HepG2 (cell line): ENCODE measurements around the gene GRAP. TPM values are rescaled to one million over a fixed set of nuclear protein-coding genes. Genes with fewer than 3 reads are reported as not detected.

Source experiments
- HDAC1 ChIP-seq: sonication (generic); formaldehyde crosslinking; IDR thresholded peaks from 2 replicates; pipeline ENCODE4 v1.5.1; 2020; ENCODE audit warnings: mild to moderate bottlenecking, missing genetic modification reagents
- IRX3 ChIP-seq: sonication (generic); formaldehyde crosslinking; IDR thresholded peaks from 2 replicates; pipeline ENCODE4 v1.8.1; 2023; ENCODE audit warnings: mild to moderate bottlenecking, low read depth, missing genetic modification reagents, borderline replicate concordance
- NR1H2 ChIP-seq: sonication (generic); formaldehyde crosslinking; IDR thresholded peaks from 2 replicates; pipeline ENCODE4 v1.8.1; 2022; ENCODE audit warnings: low read depth, missing genetic modification reagents, borderline replicate concordance
- NR2F2 ChIP-seq: IDR thresholded peaks from 2 replicates; pipeline ENCODE4 v1.6.1; 2012; ENCODE audit warnings: low read depth, inconsistent platforms, borderline replicate concordance
- PHB2 ChIP-seq: fragments of 450-650 bp; IDR thresholded peaks from 2 replicates; pipeline ENCODE4 v1.6.1; 2018; ENCODE audit not compliant: partially characterized antibody
- POGK ChIP-seq: sonication (generic); formaldehyde crosslinking; conservative IDR thresholded peaks from 2 replicates; pipeline ENCODE4 v1.8.0; 2022; ENCODE audit warnings: mild to moderate bottlenecking, moderate library complexity, missing genetic modification reagents
- POGZ ChIP-seq: sonication (generic); formaldehyde crosslinking; IDR thresholded peaks from 2 replicates; pipeline ENCODE4 v1.4.0; 2020; ENCODE audit warnings: mild to moderate bottlenecking, missing genetic modification reagents
- SIN3B ChIP-seq: fragments of 150-350 bp; IDR thresholded peaks from 2 replicates; pipeline ENCODE4 v1.6.1; 2014; ENCODE audit warnings: low read length
- SKIL ChIP-seq: sonication (generic); formaldehyde crosslinking; IDR thresholded peaks from 2 replicates; pipeline ENCODE4 v1.8.0; 2022; ENCODE audit warnings: missing genetic modification reagents, mild to moderate bottlenecking, moderate library complexity, borderline replicate concordance
- SRY ChIP-seq: sonication (generic); formaldehyde crosslinking; IDR thresholded peaks from 2 replicates; pipeline ENCODE4 v1.8.0; 2022; ENCODE audit warnings: mild to moderate bottlenecking, missing genetic modification reagents
- TCF7 ChIP-seq: sonication (generic); IDR thresholded peaks from 2 replicates; pipeline ENCODE4 v1.6.1; 2016; ENCODE audit warnings: antibody characterized with exemption, low read depth
- U2AF2 ChIP-seq: fragments of 200-400 bp; formaldehyde crosslinking; IDR thresholded peaks from 2 replicates; pipeline ENCODE4 v1.6.1; 2017; ENCODE audit warnings: low read depth, mild to moderate bottlenecking, low read length
- ZC3H4 ChIP-seq: sonication (generic); formaldehyde crosslinking; IDR thresholded peaks from 2 replicates; pipeline ENCODE4 v1.4.0; 2020; ENCODE audit warnings: missing genetic modification reagents, borderline replicate concordance
- ZMYM2 ChIP-seq: sonication (generic); formaldehyde crosslinking; IDR thresholded peaks from 2 replicates; pipeline ENCODE4 v1.8.0; 2022; ENCODE audit warnings: mild to moderate bottlenecking, missing genetic modification reagents
- ZNF333 ChIP-seq: sonication (generic); formaldehyde crosslinking; IDR thresholded peaks from 2 replicates; pipeline ENCODE4 v1.4.0; 2020; ENCODE audit warnings: mild to moderate bottlenecking, missing genetic modification reagents, borderline replicate concordance
- ZNF552 ChIP-seq: sonication (generic); formaldehyde crosslinking; IDR thresholded peaks from 2 replicates; pipeline ENCODE4 v1.9.0; 2022; ENCODE audit warnings: missing genetic modification reagents, mild to moderate bottlenecking, borderline replicate concordance
- ZNF788 ChIP-seq: sonication (generic); formaldehyde crosslinking; IDR thresholded peaks from 2 replicates; pipeline ENCODE4 v1.5.0; 2020; ENCODE audit warnings: mild to moderate bottlenecking, missing genetic modification reagents, borderline replicate concordance
- ZNF883 ChIP-seq: sonication (generic); formaldehyde crosslinking; IDR thresholded peaks from 2 replicates; pipeline ENCODE4 v1.5.1; 2020; ENCODE audit warnings: mild to moderate bottlenecking, missing genetic modification reagents; ENCODE audit errors: not compliant biosample characterization
- polyA plus RNA-seq, 8 experiments: library from polyadenylated mRNA; depleted of rRNA in 3 of 8; stranded (reverse) in 7 of 8; unstranded in 1 of 8; fragments of >200 nt; fragmentation: Illumina TruSeq in 4 of 8; extraction: Trizol in 4 of 8; gene quantifications; 2 replicates each; pipeline versions ENCODE4 v1.2.1 to v1.2.3, GENCODE V29; 2011 to 2016; ENCODE audit warnings: low read depth in 4 of 8, missing spikeins in 1 of 8, mixed read lengths in 1 of 8; ENCODE audit not compliant: insufficient read depth in 1 of 8
- total RNA-seq, 5 experiments: library from RNA; depleted of rRNA; stranded (reverse); fragments of >200 nt; fragmentation: Illumina TruSeq; extraction: Trizol; gene quantifications; 2 replicates each; pipeline ENCODE4 v1.2.3, GENCODE V29; 2016; ENCODE audit warnings: low read depth in 1 of 5

The GRAP gene
- total and polyA plus RNA-seq, 2 of the 13 experiments (the other 11 are each of a cell fraction or from before 2014, with no cell fraction given): 0.77 to 1.7 TPM

- no peak for TF ChIP-seq ZC3H4 (CRISPR knock-in tag)
- no peak for TF ChIP-seq NR1H2 (CRISPR knock-in tag)
- TF ChIP-seq HDAC1 (CRISPR knock-in tag): peak; percentile 71
- TF ChIP-seq ZNF883 (CRISPR knock-in tag): no peak
- TF ChIP-seq TCF7: no peak
- TF ChIP-seq IRX3 (CRISPR knock-in tag): no peak
- no peak for TF ChIP-seq ZNF552 (CRISPR knock-in tag)
- TF ChIP-seq NR2F2: no peak; the same call in 1 of the 2 replicates
- no peak for TF ChIP-seq SIN3B
- no peak for TF ChIP-seq SRY (CRISPR knock-in tag)
- TF ChIP-seq SKIL (CRISPR knock-in tag): 0 out of 2 replicates have a peak, but pooled peaks have one; percentile 23
- TF ChIP-seq ZNF788 (CRISPR knock-in tag): no peak
- no peak for TF ChIP-seq U2AF2
- no peak for TF ChIP-seq ZNF333 (CRISPR knock-in tag)
- no peak for TF ChIP-seq ZMYM2 (CRISPR knock-in tag)
- TF ChIP-seq POGZ (CRISPR knock-in tag): 0 out of 2 replicates have a peak, but pooled peaks have one; percentile 22
- no peak for TF ChIP-seq POGK
- no peak for TF ChIP-seq PHB2
Measured at GRCh38 chr17:18981642-18982424, 64.9 kb downstream of the GRAP start (continued).
